GM12892 (cell line): ENCODE results near the gene YRDC.
"Not testable (repeated sequence)": the region's sequence is repeated elsewhere in the genome, so short reads cannot be mapped to it uniquely, and the experiment has no call there.

Source experiments
- DNase-seq: peaks from one replicate; pipeline ENCODE4 v3.0.0; 2011; ENCODE audit not compliant: insufficient read length
- FAIRE-seq: peaks from 2 replicates; lab custom pipeline; 2011; peaks lifted over from hg19 to GRCh38; lab: Jason Lieb, UNC
- POLR2A ChIP-seq: IDR thresholded peaks from 2 replicates; pipeline ENCODE4 v1.6.1; 2011; ENCODE audit warnings: low read depth, low read length, control low read depth
- POLR2AphosphoS5 ChIP-seq: IDR thresholded peaks from 2 replicates; pipeline ENCODE4 v1.6.1; 2011; ENCODE audit warnings: low read depth, low read length, control low read depth
- TAF1 ChIP-seq: IDR thresholded peaks from 2 replicates; pipeline ENCODE4 v1.6.1; 2011; ENCODE audit warnings: low read depth, mild to moderate bottlenecking, control low read depth, low read length, borderline replicate concordance

YRDC gene

GRCh38 chr1:37794372-37795339 is 13.4 kb downstream of the YRDC start:
- no peak for FAIRE-seq
- TF ChIP-seq POLR2AphosphoS5: no peak
- TF ChIP-seq TAF1: no peak
- no peak for TF ChIP-seq POLR2A

GRCh38 chr1:37793773-37794371 is 14.1 kb downstream of the YRDC start, which contains the start of gene MANEAL:
Gene MANEAL, plus strand, starts transcription at chr1:37793847. Its CDS starts 336 bp downstream, at chr1:37794183.
- peak; percentile 49; the same call in 1 of the 2 replicates for TF ChIP-seq POLR2AphosphoS5
- TF ChIP-seq TAF1: peak; percentile 57; the same call in 1 of the 2 replicates
- peak; percentile 62; the same call in 1 of the 2 replicates for TF ChIP-seq POLR2A
- peak; percentile 89 for FAIRE-seq
- DNase-seq: peak; percentile 76

More at GRCh38 chr1:37794372-37795339, 13.4 kb downstream of the YRDC start:
- no peak for DNase-seq

GRCh38 chr1:37792943-37793686 is 14.9 kb downstream of the YRDC start:
- DNase-seq (no peak), FAIRE-seq (no peak)
- TF ChIP-seq POLR2A: no peak
- TF ChIP-seq POLR2AphosphoS5: no peak
- TF ChIP-seq TAF1: no peak

- TF ChIP-seq POLR2A (no peak), TAF1 (no peak), POLR2AphosphoS5 (no peak)
- DNase-seq: no peak
- FAIRE-seq: no peak
Observed at GRCh38 chr1:37782491-37782890, 25.5 kb downstream of the YRDC start.

- TF ChIP-seq TAF1 (no peak), POLR2AphosphoS5 (no peak), POLR2A (no peak)
- no peak for FAIRE-seq
- no peak for DNase-seq
Observed at GRCh38 chr1:37778654-37779053, 29.4 kb downstream of the YRDC start.

GRCh38 chr1:37776946-37777516 is 31.0 kb downstream of the YRDC start:
- FAIRE-seq: peak; percentile 48
- TF ChIP-seq POLR2A (no peak), TAF1 (no peak), POLR2AphosphoS5 (no peak)
- DNase-seq: no peak

- not testable (repeated sequence) for DNase-seq, FAIRE-seq
Observed at GRCh38 chr1:37771440-37771839, 36.6 kb downstream of the YRDC start.

- TF ChIP-seq TAF1 (no peak), POLR2AphosphoS5 (no peak), POLR2A (no peak)
- DNase-seq: no peak
Observed at GRCh38 chr1:37767488-37767887, 40.5 kb downstream of the YRDC start.

GRCh38 chr1:37765916-37766664 is 41.9 kb downstream of the YRDC start:
- no peak for DNase-seq
- no peak for FAIRE-seq
- TF ChIP-seq POLR2AphosphoS5 (no peak), POLR2A (no peak), TAF1 (no peak)

More at GRCh38 chr1:37767488-37767887, 40.5 kb downstream of the YRDC start:
- no peak for FAIRE-seq

GRCh38 chr1:37764888-37765441 is 43.0 kb downstream of the YRDC start, which contains the start of gene EPHA10:
Gene EPHA10, minus strand, starts transcription at chr1:37765120. Its CDS starts 54 bp downstream, at chr1:37765066.
- no peak for TF ChIP-seq POLR2A
- TF ChIP-seq POLR2AphosphoS5: no peak
- no peak for TF ChIP-seq TAF1
- FAIRE-seq: no peak
- DNase-seq: no peak
